Fibroblast of skin of scalp (primary cell): ENCODE data around the gene KRTAP3-2.

ENCODE experiments used
- DNase-seq: peaks from one replicate; pipeline ENCODE4 v3.0.0-alpha.2; 2013

The KRTAP3-2 gene

DNA sequence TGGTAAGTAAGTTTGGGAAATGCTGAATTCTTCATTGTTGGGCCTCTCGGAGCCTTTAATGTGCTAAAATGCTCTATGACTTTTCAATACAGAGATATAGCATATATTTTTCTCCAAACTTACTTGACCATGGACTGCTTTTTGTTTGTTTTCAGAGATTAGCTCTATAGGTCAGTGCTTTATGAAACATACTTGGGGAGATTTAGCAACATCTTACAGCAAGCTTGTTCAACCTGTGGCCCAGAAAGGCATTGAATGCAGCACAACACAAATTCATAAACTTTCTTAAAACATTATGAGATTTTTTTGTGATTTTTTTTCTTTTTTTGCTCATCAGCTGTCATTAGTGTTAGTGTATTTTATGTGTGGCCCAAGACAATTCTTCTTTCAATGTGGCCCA is 10.2 kb upstream of the KRTAP3-2 start:
- no peak for DNase-seq

DNA sequence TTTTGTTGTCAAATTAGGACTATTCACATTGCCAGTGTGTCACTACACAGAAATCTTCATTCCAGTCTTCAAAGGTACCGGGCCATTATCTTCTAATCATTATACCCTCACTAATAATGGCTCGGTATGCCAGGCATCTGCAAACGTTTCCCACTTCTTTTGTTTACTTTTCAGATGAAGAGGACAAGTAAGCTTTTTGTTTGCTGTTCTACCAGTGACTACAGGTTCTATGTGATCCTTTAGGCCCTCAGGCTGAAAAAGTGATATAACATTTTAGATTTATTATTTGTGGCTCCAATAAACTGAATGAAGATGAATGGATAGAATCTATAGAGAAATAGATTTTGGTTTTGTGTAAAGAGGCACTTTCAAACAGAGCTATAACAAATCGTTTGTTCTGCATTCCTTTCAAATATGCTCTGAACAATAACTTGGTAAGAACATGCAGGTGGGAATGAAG is 9.6 kb upstream of the KRTAP3-2 start:
- no peak for DNase-seq

DNA sequence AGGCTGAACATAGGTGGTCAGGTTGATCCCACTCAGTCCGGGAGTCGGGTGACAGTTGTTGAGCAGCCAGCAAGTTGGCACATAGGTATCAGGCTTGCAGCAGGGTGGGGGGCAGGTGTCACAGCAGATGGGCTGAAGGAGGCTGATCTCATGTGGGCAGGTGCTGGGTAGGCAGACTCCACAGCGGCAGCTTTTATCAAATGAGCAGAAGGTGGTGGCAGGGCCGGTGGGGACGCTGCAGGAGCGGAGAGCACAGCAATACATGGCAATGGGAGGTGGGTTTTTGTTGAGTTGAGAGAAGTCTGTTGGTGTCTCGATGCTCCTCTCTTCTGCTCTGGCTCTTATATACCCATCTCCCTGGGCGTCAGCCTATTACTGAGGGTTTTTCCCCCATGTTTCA is 9.1 kb upstream of the KRTAP3-2 start, which contains the start of gene KRTAP3-1:
KRTAP3-1 (minus strand) TSS at position 318 of the 400 bp plus-strand sequence; CDS start at position 264, 54 bp downstream.
- DNase-seq, result no peak

DNA sequence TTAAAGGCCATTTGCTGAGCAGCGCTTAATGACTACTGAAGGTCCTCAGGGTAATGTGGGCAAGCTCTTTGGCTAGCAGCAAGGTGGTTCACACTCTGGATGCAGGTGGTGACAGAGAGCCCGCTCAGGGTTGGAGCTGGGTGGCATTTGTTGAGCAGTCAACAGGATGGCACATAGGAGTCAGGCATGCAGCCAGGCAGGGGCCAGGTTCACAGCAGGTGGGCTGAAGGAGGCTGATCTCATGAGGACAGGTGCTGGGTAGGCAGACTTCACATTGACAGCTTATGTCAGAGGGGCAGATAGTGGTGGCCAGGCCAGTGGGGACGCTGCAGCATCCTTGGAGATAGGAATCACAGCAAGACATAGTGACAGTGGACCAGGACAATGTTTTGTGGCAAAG is 4.7 kb upstream of the KRTAP3-2 start:
- DNase-seq, result no peak

DNA sequence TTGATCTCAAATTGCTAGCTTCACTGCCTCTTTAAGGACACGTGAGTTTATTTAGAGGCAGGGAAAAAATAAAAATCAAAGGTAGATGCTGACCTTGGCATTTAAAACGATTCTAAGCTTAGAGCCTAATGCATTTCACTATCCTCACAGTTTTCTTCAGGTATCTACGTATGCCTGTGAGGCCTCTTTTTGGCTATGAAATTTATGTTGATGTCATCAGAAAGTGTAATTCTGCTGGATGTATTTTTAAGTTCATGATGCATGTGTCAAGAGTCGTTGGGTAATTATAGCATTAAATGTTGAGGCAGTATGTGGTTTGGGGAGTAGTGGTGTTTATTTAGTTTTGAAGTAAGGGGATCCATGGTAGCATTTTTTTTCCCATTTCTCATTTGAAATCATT is 4.2 kb upstream of the KRTAP3-2 start:
- no peak for DNase-seq

DNA sequence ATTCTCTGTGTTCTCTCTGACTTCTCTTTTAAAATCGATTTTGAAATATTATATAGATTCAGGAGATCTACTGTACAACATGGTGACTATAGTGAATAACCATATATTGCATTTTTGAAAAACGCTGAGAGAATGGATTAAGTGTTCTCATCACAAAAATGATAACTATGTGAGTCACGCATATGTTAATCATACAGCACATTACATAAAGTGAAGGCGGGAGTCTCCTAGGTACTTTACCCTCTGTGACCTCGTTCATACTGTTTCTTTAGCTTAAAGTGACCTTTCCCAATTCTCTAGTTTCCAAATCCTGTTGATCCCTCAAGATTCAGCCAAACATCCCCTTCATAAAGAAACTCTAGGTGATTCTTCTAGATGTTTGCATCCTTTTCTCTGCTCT is 3.1 kb upstream of the KRTAP3-2 start:
- DNase-seq, result peak; percentile 35

DNA sequence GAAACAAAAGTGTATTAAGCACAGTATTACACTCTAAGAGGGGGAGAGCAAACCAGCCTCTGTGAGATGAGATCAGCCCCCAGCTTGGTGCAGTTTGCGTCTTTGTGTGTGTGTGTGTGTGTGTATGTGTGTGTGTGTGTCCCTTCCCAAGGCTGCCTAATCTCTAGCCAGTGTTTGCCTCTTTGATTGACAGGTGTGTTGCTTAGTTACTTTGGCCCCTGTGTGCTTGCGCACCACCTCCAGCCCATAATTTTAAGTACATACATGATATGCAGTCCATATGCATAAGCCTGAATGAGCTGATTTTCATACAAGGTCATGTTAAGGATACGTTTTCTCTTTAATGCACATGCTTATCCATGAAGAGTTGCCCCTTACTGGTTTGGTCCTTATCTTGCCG is 2.1 kb upstream of the KRTAP3-2 start:
- no peak for DNase-seq

DNA sequence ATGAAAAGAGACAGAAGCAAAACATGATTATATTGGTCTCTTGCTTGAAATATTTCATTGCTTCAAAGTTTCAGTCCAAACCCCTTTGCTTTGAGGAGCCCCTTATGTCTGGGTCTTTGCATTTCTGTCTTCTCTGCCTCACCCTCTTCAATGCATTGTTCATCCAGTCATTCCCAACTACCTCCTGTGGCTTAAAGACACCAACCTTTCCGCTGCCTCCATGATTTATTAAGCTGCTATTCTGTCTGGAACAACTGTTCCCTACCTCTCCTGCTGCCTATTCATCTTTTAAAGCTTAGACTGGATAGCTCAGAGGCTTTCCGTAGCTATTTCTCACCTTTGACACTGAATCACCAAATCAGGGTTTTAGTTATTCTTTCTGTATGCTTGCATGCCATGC is 2.3 kb downstream of the KRTAP3-2 start:
- no peak for DNase-seq

DNA sequence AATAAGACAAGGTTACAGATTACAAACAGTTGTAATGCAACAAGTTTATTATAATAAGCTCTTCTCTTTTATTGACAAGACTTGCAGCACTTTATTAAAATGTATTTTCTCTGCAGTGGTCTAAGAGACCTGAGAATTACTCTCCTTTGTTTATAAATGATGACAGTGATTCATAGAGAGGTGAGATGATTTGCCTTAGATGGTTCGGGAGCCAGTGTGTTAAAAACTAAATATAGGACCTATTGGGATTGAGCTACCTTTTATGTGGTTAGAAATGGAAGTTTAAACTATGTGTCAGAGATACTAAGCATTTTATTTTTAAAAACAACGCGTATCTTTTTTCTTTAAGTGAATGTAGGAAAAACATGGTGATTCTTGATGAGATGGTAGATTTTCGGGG is 2.9 kb downstream of the KRTAP3-2 start:
- no peak for DNase-seq

DNA sequence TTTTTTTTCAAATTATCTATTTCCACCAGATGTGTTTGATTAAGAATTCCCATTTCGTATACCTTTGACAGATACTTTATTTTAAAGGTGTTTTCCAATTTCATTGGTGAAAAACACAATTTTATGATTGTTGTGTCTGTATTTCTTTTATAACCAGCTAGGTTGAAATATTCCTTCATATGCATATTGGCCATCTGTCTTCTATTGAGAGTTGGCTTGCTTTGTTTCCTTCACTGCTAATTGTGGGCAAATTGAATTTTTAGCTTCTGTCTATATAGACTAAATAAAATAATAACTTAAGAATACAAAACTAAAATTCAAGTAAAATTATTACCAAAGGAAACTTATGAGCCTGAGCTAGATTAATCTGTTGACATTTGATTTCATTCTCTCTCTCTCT is 4.6 kb downstream of the KRTAP3-2 start:
- no peak for DNase-seq

DNA sequence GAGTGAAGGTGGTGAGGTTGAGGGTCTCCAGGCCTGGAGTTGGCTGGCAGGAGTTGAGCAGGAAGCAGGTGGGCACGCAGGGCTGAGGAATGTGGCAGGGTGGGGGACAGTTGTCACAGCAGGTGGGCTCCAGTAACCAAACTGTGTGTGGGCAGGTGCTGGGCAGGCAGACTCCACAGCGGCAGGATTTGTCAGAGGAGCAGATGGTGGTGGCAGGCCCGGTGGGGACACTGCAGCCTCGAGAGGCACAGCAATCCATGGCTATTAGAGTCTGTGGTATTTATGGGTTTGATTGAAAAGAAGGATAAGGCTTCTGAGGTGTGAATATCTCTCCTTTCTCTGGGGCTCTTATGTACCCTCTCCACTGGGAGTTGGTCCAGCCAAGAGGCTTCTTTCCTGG is 5.9 kb downstream of the KRTAP3-2 start, which contains the start of gene KRTAP3-3:
KRTAP3-3 (minus strand) TSS at position 326 of the 400 bp plus-strand sequence; CDS start at position 259, 67 bp downstream.
- DNase-seq, result no peak

DNA sequence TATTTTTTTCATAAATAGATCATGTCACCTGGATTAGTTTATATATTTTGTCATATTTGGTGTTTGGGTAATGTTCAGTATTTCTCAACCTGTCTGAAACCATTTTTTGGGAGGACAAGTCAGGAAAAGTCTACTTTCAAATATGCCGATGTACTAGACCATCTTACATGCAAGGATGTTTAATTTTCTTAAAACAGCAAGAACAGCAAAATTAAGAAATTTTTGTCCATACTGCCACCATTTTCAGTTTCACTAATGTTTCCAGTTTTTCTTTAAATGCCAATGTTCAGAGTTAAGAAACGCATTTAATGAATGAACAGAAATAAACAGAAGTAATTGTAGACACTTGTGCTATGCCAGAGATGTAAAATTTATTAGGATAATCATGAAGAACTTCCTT is 6.6 kb downstream of the KRTAP3-2 start:
- DNase-seq, result no peak

DNA sequence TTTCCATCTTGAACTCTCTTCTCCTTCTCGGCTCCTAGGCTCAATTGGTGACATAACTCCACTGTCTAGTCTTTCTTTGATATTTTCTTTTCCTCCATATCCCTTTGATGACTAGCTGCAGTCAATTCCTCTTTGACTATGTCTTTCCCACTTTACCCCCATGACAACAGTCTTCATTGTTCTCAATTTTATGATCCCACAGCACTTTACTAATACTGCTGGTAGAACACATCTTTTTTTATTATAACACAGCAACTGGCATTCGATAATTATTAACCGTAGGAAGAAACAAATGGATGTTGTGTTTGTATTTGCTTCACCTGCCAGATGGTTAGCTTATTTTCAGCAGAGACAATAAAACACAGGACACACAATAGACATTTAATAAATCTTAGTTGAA is 7.0 kb downstream of the KRTAP3-2 start:
- no peak for DNase-seq

DNA sequence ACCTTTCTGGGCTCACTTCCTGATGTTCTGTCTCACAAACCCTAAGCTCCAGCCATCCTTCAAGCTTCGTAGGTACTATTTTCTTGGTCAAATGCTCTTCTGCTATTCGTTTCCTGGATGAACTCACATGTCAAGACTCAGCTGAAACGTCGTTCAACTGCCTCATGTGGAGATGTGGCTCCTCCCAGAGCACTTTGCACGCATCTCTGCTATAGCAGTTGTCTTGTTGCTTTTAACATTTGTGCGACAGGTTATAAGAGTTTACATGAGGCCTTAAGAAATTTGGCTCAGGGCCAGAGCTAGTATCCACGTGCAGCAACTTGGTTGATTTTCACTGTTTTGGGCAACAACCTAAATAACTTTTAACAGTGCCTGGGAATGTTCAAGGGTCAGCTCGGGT is 12.8 kb downstream of the KRTAP3-2 start:
- DNase-seq, result no peak

DNA sequence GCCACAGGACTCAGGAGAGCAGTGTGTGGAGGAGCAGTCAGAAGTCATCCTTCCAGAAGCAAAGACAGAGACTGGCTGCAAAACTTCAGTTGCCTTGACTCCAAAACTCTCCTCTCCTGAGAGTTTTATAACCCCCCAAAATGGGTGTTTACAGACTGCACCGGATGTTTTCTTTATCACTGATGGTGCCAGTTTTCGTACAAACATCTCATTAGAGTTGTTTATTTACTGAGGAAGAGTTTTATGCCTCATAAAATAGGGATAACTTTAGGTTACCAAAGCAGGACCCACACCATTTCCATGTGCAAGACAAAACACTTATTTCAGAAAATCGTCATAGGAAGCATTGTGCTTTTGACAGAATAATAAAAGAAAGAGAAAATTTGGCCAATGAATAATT is 15.5 kb downstream of the KRTAP3-2 start, which contains the start of gene KRT40:
KRT40 (minus strand) TSS at position 101 of the 400 bp plus-strand sequence; CDS start at position 48, 53 bp downstream.
- DNase-seq, result no peak

DNA sequence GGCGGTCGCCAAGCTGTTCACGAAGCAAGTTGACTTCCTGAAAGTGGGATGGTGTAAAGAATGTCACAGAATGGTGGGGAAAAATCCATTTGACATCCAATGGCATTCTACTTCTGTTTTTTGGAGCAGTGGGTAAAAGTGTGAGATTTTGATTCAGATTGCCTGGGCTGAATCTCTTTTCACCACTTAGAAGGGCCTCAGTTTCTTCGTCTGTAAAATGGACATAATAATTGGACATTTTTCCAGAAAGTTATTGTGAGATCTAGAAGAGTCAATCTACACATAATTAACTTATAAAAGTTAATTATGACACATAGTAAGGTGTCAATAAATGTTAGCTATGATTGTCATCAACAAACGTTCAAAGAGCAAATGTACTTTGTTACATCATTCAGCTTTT is 18.6 kb downstream of the KRTAP3-2 start:
- DNase-seq, result no peak

DNA sequence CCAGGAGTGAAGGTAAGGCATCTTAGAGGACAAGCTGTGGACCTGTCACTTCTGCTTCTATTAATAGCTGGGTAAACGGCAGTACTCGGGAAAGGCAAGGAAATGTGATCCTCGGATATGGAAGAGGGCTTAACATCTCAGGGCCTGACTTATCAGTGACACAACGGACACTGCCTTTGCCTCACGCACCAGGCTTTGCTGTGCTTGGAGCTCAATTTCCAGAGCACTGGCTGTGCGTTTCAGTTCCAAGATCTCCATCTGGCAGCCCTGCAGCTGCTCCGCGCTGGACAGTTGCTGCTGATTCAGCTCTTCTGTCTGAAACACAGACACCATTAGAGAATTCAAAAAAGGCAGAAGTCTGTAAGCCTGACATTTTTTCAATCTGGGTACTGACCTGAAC is 19.1 kb downstream of the KRTAP3-2 start:
- DNase-seq, result peak; percentile 39

DNA sequence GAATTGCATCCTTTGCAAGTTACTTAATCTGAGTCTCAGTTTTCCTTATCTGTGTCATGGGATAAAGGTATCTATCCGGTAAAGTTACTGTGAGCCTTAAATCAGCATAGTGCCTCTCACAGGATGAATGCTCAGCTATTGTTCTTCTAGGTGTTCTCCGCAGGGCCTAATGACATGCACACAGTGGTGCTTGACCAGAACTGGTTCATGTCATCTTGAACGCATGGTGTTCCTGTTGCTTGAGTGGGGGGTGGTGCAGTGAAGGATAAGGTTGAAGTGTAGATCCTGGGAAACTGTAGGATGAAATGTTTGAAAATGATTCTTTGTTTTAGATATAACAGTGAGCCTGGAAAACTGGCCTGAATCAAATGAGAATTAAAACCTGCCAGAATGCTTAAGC is 19.6 kb downstream of the KRTAP3-2 start:
- no peak for DNase-seq

DNA sequence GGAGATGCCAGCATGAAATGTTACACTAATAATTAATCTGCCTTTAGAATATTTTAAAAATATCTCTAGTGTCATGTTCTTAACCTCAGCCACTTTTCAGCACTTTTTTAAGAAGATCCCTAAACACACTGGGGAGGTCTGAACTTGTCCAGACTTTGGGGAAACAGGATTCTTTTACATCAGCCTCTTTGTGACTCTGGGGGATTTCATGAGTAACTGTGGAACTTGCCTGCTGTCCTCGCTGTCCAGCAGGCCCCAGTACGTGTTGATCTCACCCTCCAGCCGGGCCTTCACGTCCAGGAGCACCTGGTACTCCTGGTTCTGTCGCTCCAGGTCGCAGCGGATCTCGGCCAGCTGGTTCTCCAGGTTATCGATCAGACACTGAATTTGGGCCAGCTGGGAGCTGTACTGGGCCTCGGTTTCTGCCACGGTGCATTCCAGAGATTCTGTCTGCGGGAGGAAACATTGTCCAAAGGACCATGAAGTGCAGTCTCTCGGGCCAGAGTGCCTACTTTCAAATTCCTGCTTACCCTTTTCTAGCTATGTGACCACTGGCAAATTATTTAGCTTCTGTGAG is 21.0 kb downstream of the KRTAP3-2 start:
- DNase-seq, result peak; percentile 34

DNA sequence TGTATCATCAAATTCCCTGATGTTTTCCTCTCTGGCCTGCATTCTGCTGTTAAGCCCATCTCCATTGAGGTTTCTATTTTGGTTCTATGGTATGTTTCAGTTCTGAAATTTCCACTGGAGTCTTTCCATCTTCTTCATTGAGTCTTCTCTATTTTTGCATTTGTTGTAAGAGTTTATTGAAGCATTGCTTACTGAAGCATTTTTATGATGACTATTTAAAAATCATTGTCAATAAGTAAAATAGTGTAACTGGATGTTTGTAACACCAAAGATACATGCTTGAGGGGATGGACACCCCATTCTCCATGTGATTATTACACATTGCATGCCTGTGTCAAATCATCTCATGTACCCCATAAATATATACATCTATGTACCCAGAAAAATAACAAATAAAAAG is 24.2 kb downstream of the KRTAP3-2 start:
- DNase-seq, result no peak

DNA sequence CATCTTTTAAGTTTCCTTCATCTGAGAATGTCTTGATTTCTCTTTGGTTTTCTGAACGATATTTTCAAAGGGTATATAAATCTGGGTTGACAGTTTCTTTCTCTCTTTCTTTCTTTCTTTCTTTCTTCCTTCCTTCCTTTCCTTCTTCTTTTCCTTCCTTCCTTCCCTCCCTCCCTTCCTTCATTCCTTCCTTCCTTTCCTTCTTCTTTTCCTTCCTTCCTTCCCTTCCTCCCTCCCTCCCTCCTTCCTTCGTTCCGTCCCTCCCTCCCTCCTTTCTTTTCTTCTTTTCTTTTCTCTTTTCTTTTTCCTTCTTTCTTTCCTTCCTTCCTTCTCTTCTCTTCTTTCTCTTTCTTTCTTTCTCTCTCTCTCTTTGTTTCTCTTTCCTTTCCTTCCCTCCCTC is 25.3 kb downstream of the KRTAP3-2 start:
- DNase-seq, result no peak

DNA sequence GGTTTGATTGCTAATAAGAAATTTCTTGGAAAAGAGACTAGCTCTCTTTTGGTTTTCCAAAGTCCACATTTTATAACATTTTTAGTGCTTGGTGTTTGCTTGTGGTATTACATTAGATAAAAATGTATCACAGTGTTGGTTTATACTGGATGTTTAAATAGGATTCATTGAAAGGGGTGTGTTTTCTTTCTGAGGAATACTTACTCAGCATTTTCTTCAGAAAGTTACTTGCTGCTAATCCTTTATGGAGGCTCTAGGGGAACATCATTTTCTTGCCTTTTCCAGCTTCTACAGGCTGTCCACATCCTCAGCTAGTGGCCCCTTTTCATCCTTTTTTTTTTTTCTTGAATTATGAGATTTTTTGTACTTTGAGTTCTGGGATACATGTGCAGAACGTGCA is 32.1 kb downstream of the KRTAP3-2 start:
- no peak for DNase-seq

DNA sequence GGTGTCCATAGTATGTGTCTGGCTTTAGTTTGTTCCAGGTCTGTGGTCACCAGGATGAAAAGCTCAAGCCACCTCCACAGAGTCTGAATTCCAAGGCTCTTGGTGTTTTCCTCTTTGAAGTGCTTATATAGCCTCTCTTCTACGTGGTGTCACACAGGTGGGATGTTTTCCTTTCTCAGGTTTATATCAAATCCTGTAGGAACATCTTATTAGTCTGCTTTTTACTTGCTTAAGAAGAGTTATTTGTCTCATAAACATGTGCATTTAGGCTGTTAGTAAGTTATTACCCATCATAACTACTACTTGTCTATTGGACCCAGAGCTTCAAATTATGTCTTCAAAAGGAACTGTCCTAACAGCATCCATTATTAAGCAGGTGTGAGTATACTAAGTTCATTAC is 32.9 kb downstream of the KRTAP3-2 start, which contains the start of gene KRT39:
KRT39 (minus strand) TSS at position 101 of the 400 bp plus-strand sequence; CDS start at position 9, 92 bp downstream.
- DNase-seq, result no peak

DNA sequence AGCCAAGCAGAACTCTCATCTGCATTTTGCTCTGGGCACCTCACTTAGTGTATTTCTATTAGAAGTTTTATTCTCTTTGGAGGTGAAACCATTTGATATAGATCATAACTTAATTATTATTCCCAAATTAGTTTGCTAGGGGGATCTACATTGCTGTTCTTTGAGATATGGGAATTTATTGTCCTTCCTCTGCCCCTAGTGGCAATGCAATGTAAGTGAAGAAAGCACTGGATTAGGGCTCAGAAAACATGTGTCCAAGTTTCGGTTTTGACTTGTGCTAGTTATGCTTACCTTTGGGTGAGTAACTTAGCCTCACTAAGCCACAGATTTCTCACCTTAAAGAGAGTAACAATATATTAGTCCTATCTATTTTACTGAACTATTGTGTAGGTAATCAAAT is 35.9 kb downstream of the KRTAP3-2 start:
- peak; percentile 39 for DNase-seq

DNA sequence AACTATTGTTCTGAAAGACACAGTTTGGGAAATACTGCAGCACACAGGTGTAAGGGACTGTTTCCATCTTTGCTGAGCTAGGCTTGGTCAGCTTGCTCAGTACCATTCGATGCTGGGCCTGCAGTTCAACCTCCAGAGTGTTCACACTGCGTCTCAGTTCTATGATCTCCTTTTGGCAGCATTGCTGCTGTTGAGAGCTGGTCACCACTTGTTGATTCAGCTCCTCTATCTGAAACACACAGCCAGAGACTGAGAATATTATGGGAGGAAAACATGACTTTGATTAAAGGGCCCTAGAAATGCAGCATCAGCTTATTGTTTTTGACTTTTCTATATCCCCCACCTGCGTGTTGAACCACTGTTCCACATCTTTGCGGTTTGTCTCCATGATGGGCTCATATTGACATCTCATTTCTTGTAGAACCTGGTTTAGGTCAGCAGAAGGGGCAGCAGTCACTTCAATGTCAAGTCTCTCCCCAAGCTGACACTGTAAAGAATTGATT is 37.6 kb downstream of the KRTAP3-2 start:
- DNase-seq, result no peak
